HUES6 (cell line): ENCODE results near the gene SLAMF1.

Source experiments
- H3K27ac ChIP-seq: 2 replicates; pipeline ENCODE4 v1.7.0; 2013; ENCODE audit warnings: low read depth, mild to moderate bottlenecking, low read length, inconsistent platforms
- H3K27me3 ChIP-seq: 2 replicates; pipeline ENCODE4 v1.6.1; 2013; ENCODE audit warnings: low read length; ENCODE audit not compliant: control insufficient read depth, insufficient read depth
- H3K36me3 ChIP-seq: 2 replicates; pipeline ENCODE4 v1.6.1; 2013; ENCODE audit warnings: low read length; ENCODE audit not compliant: control insufficient read depth, insufficient read depth
- H3K4me1 ChIP-seq: 2 replicates; pipeline ENCODE4 v1.6.1; 2013; ENCODE audit warnings: low read length; ENCODE audit not compliant: control insufficient read depth, insufficient read depth
- H3K4me3 ChIP-seq: 2 replicates; pipeline ENCODE4 v1.5.1; 2013; ENCODE audit warnings: low read depth, low read length
- H3K9ac ChIP-seq: one replicate; pipeline ENCODE4 v1.6.1; 2013; ENCODE audit warnings: mild to moderate bottlenecking, low read length
- H3K9me3 ChIP-seq: 2 replicates; pipeline ENCODE4 v1.6.1; 2013; ENCODE audit warnings: low read depth, low read length; ENCODE audit not compliant: control insufficient read depth, insufficient read depth

The SLAMF1 gene

DNA sequence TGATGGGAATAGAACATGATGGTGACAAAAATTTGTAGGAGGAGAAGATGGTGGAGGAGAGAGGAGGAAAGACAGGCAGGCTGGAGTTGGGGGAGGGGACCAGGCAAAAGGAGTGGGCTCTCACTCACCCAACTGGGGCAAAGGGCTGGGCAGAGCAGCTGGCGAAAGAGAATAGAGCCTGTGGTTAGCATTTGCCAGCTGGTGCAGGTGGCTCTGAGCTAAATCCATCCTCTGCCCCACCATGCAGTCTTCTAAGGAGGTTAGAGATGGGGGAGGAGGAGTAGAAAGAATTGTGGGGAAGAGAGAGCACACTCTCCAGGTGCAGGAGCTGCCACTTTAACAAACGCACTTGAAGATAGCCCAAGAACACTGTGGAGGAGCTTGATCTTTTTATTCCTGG is 27.6 kb upstream of the SLAMF1 start:
- peaks cover 5% of the 10 kb centered on the region for H3K9me3 ChIP-seq
- no peak overlapping the region for H3K9ac ChIP-seq
- H3K27ac ChIP-seq, result no peak overlapping the region
- H3K4me3 ChIP-seq, result no peak overlapping the region
- peaks cover 48% of the 10 kb centered on the region for H3K4me1 ChIP-seq
- H3K36me3 ChIP-seq, result no peaks in the 10 kb centered on the region
- H3K27me3 ChIP-seq, result no peaks in the 10 kb centered on the region

DNA sequence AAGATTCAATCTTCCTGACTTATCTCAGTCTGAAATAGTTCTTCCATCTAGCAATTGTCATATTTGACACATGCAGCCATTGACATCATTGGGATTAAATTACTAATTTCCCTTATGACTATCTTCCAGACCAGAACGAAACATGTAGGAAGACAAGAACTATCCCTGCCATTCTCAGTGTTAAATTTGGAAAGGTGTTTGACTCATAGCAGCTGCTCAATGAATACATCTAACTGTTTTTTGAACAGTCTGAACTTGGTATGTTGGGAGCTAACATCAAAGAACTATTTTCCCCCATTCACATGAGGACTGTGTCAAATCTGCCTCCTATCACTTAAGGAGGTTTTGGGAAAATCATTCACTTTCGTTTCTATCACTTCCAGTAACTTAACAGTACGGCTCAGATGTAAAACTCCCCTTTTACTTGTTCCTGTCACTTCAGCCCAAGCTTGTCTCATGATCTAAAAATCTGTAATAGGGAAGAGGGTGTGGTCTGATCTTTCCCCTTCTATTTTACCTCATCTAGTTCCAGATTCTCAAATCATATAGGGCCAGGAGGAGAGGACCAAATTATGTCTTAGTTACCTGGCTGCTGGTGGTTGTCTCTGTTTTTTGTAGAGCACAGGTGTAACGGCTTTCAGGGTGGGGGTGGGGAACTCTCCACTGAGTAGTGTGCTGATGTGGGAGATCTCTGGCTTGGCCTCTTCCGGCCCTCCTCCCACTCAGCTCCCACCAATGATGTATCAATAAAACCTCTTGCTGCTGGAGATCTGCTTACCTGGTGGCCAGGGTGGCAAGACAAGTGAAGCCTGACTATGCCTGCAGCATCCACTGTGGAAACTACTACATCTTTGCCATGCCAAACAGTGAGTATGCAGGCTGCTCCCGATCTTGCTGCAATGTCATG is 26.2 kb upstream of the SLAMF1 start:
- Histone ChIP-seq H3K27ac (peak overlapping the region; percentile 74), H3K36me3 (no peaks in the 10 kb centered on the region), H3K9ac (peak overlapping the region; percentile 0), H3K9me3 (peaks cover 11% of the 10 kb centered on the region), H3K27me3 (no peaks in the 10 kb centered on the region), H3K4me1 (peaks cover 48% of the 10 kb centered on the region), H3K4me3 (0 out of 2 replicates have a peak overlapping the region, but pooled peaks have one; percentile 5)

DNA sequence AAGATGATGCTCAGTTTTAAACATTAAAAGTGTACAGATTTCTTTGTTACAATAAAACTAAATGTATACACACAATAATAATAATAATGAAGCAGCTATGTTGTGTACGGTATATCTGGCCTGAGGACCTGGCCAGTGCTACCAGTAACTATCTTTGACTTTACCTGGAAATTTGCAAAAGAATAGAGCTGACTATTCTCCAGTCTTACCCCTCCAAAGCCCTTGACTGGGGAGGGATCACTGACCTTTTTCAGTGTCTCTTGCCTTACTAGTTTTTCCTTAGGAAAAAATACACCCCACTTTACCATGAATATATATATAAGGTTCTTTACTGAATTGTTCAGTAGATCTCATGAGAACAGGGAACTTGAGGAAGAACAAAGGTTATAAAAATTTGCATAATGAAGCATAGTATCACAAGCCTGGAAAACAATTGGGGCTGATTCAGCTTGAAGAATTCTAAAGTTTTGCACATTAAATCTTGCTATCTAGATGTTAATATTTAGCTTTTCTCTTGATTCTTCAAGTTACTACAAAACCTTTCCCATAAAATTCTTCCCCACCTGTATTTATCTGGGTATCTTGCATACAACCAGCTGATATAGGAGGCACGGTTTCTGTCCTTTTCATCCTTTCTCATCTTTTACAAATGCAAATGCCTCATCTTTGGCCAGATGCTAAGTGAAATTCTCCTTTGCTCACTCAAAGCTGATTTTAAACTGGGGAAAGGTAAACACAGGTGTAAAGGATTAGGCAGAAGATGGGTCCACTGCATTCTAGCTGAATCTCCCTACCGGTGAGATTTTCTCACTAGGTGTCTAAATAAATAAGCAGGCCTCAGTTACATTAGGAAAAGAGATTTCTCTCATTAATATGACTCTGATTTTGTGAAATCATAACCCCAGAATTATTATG is 25.0 kb upstream of the SLAMF1 start:
- Histone ChIP-seq H3K27me3 (no peaks in the 10 kb centered on the region), H3K36me3 (no peaks in the 10 kb centered on the region), H3K9ac (no peak overlapping the region), H3K4me1 (peaks cover 48% of the 10 kb centered on the region), H3K9me3 (peaks cover 11% of the 10 kb centered on the region), H3K27ac (peak overlapping the region; percentile 74), H3K4me3 (0 out of 2 replicates have a peak overlapping the region, but pooled peaks have one; percentile 5)

DNA sequence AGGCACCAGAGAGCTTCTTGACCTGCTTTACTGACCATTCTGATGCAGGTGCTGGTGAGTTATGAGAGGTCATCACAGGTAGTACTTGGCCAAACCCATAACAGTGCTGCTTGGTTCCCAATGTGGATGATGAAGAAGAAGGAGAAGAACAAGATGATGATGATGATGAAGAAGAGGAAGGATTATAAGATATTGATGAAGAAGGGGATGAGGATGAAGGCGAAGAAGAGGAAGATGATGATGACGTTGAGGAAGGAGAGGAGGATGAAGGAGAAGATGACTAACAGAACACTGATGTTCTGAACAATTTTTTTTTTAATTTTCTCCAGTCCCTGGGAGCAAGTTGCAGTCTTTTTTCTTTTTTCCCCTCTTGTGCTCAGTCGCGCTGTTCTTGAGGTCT is 23.9 kb upstream of the SLAMF1 start:
- H3K4me3 ChIP-seq, result no peak overlapping the region
- H3K9me3 ChIP-seq, result peaks cover 11% of the 10 kb centered on the region
- no peaks in the 10 kb centered on the region for H3K27me3 ChIP-seq
- no peaks in the 10 kb centered on the region for H3K36me3 ChIP-seq
- no peak overlapping the region for H3K9ac ChIP-seq
- no peak overlapping the region for H3K27ac ChIP-seq
- H3K4me1 ChIP-seq, result peaks cover 55% of the 10 kb centered on the region

DNA sequence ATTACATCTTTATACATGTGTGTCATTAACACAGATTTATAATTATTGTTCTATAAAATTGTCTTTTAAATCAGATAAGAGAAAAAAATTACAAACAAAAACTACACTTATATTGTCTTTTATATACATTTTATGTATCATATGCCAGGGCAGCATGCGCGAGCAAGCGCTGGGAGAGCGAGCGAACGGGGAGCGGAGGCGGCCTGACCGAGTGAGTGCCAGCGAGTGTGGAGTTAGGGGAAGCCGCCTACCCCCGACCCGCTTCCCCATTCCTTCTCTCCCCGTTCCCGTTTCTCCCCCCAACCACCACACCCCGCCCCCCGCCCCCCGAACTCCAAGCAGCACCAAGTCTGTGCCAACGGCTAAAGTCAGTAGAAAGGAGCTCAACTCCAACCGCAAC is 23.0 kb upstream of the SLAMF1 start:
- no peaks in the 10 kb centered on the region for H3K27me3 ChIP-seq
- no peaks in the 10 kb centered on the region for H3K36me3 ChIP-seq
- no peak overlapping the region for H3K9ac ChIP-seq
- H3K4me1 ChIP-seq, result peaks cover 57% of the 10 kb centered on the region
- H3K27ac ChIP-seq, result no peak overlapping the region
- peaks cover 11% of the 10 kb centered on the region for H3K9me3 ChIP-seq
- H3K4me3 ChIP-seq, result no peak overlapping the region

DNA sequence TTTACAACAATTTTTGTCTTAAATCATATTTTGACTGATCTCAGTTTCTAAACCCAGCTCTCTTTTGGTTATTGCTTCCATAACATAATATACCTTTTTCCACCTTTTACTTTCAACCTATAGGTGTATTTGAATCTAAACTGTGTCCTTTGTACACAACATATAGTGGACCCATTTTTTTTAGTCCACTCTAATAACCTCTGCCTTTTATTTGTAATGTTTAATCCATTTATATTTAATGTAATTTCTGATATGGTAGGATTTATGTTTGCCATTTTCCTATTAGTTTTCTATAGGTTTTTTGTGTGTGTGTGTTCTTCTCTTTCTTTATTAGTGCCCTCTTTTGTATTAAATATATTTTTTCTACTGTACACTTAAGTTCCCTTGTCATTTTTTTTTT is 22.4 kb upstream of the SLAMF1 start:
- H3K4me3 ChIP-seq, result no peak overlapping the region
- H3K27me3 ChIP-seq, result no peaks in the 10 kb centered on the region
- no peak overlapping the region for H3K9ac ChIP-seq
- H3K36me3 ChIP-seq, result no peaks in the 10 kb centered on the region
- H3K4me1 ChIP-seq, result peaks cover 52% of the 10 kb centered on the region
- no peak overlapping the region for H3K27ac ChIP-seq
- peaks cover 11% of the 10 kb centered on the region for H3K9me3 ChIP-seq

DNA sequence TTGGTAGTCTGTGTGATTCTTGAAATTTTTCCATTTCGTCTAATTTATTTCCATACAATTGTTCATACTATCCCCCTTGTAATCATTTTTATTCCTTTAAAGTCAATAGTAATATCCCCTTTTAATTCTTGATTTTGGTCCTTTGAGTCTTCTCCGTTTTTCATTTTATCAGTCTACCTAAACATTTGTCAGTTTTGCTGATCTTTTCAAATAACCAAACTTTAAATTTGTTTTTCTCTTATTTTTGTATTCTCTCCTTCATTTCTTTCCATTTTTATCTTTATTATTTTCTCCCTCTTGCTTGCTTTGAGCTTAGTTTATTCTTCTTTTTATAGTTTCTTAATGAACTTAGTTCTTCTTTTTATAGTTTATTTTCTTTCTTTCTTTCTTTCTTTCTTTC is 21.1 kb upstream of the SLAMF1 start:
- H3K9me3 ChIP-seq, result peaks cover 11% of the 10 kb centered on the region
- H3K36me3 ChIP-seq, result no peaks in the 10 kb centered on the region
- no peak overlapping the region for H3K27ac ChIP-seq
- peaks cover 39% of the 10 kb centered on the region for H3K4me1 ChIP-seq
- no peak overlapping the region for H3K4me3 ChIP-seq
- no peak overlapping the region for H3K9ac ChIP-seq
- no peaks in the 10 kb centered on the region for H3K27me3 ChIP-seq

DNA sequence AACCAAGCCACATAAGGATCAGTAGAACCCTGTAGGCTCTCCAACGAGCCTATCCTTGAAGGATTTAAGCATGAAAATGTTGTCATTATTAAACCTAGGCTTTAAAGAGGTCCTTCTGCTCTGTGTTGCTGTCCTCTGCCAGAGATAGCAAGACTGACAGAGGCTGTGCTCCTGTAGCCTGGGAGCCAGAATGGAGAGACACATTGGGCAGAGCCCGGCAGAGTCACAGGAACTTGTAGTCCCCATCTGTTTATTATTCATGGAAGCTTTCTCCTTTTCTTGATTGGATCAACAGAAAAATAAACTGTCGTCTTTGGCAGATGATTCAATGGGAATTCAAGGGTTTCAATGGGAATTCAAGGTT is 19.2 kb upstream of the SLAMF1 start:
- H3K4me1 ChIP-seq, result peaks cover 21% of the 10 kb centered on the region
- peaks cover 11% of the 10 kb centered on the region for H3K9me3 ChIP-seq
- peak overlapping the region; percentile 82 for H3K9ac ChIP-seq
- H3K27ac ChIP-seq, result peak overlapping the region; percentile 81; the same call in 1 of the 2 replicates
- no peaks in the 10 kb centered on the region for H3K27me3 ChIP-seq
- no peak overlapping the region; the same call in 1 of the 2 replicates for H3K4me3 ChIP-seq
- no peaks in the 10 kb centered on the region for H3K36me3 ChIP-seq

DNA sequence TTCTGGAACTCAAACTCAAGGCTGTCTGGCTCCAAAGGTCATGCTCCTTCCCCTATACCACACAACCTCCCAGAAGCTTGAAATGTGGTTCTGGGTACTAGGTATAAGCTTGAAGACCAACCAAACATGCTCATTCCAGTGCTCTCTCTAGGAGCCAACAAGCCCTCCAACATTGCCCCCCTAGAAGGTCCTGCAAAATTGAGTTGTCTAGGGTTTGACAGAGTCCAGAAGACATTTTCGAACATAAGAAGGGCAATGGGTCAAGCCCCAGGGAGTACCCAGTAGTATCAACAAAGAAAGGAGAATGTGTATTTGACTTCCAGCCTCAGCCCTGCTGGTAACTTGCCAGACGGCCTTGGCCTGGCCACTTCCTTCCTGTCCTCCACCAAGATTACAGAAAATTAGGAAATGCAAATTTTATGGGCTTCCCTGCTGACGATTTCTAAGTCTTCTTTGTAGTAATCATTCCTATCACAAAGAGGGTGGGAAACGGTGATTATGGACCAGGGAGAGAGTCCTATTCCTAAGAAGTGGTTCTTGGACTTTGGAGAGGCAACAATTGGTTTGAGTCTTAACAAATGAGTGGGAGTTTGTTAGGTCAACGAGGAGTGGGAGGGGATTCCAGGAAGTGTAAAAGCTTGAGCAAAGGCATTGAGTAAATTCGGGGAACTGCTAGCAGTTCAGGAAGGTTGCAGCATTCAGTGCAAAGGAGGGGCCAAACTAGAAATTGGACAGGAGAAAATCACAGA is 18.7 kb upstream of the SLAMF1 start:
- H3K36me3 ChIP-seq, result no peaks in the 10 kb centered on the region
- H3K4me1 ChIP-seq, result peaks cover 20% of the 10 kb centered on the region
- no peaks in the 10 kb centered on the region for H3K27me3 ChIP-seq
- H3K9ac ChIP-seq, result peak overlapping the region; percentile 82
- peak overlapping the region; percentile 81; the same call in 1 of the 2 replicates for H3K27ac ChIP-seq
- no peak overlapping the region; the same call in 1 of the 2 replicates for H3K4me3 ChIP-seq
- H3K9me3 ChIP-seq, result peaks cover 11% of the 10 kb centered on the region

DNA sequence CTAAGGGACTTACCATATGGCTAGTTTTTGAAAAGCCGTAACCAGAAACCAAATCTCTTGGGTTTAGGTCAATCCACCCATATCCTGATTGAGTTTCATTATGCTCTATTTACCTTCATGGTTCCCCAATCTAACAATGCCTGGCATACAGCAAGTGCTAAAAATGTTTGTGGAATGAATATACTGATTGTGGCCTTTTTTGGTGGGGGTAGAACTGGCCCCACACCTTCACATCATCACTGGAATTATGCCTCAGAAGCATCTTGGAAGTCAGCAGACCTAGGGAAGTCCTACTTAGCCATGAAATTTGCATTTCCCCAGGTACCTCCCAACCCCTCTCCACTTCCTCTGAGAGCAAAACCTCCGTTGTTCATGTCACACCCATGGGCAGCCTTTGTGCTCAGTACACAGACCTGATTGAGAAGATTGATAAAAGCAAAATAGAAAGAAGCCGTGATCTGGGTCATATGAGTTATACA is 17.8 kb upstream of the SLAMF1 start:
- Histone ChIP-seq H3K27me3 (no peaks in the 10 kb centered on the region), H3K36me3 (no peaks in the 10 kb centered on the region), H3K27ac (peak overlapping the region; percentile 81; the same call in 1 of the 2 replicates), H3K9ac (peak overlapping the region; percentile 30), H3K4me1 (peaks cover 20% of the 10 kb centered on the region), H3K4me3 (no peak overlapping the region), H3K9me3 (peaks cover 16% of the 10 kb centered on the region; the same call in 1 of the 2 replicates)
